HCT116 (cell line): Measurements from ENCODE around the gene ADD1. TPM values are rescaled to one million over a fixed set of nuclear protein-coding genes. Genes with fewer than 3 reads are reported as not detected.

Experiments used
- ATAC-seq: fragments of 200-7000 bp; cut with Tn5 transposase; 2 replicates; pipeline ENCODE4 v1.9.1; 2020; ENCODE audit warnings: mild to moderate bottlenecking, moderate library complexity
- BruUV-seq: library from RNA; stranded (reverse); fragments of 400-500 nt; replicated peaks from 2 replicates; lab custom pipeline; 2021; lab: Mats Ljungman, UMichigan
- CTCF ChIA-PET: fragments of 300-600 bp; sonication (Branson Sonifier 250); formaldehyde crosslinking; loops from one replicate; lab custom pipeline; 2021; ENCODE audit warnings: antibody characterized with exemption; lab: Charles Lee
- POLR2A ChIA-PET: fragments of 300-600, 350-600 bp; sonication (Branson Sonifier 250); formaldehyde crosslinking; loops from one replicate; lab custom pipeline; 2021; ENCODE audit warnings: antibody characterized with exemption; lab: Charles Lee
- RAD21 ChIA-PET, 2 experiments: fragments of 300-600 bp; sonication (Branson Sonifier 250); formaldehyde crosslinking; loops; one replicate each; lab custom pipeline; 2023; ENCODE audit warnings: low total read pairs in 2 of 2; ENCODE audit not compliant: uncharacterized antibody in 2 of 2, unreplicated experiment in 2 of 2, low non-redundant PET in 1 of 2; lab: Charles Lee
- DNase-seq: peaks from one replicate; pipeline ENCODE4 v3.0.0-alpha.2; 2010; ENCODE audit warnings: low read depth, low spot score
- H2AFZ ChIP-seq: fragments of 200-600 bp; shearing (Covaris generic), sonication (generic); 2 replicates; pipeline ENCODE4 v1.6.1; 2017; ENCODE audit warnings: low read depth, mixed run types, mixed read lengths, antibody characterized with exemption, low read length; ENCODE audit not compliant: poor library complexity, severe bottlenecking
- H3K27ac ChIP-seq: 2 replicates; pipeline ENCODE4 v1.5.1; 2012; ENCODE audit warnings: low read depth, low read length
- H3K27me3 ChIP-seq: fragments of 200-600 bp; sonication (generic); 2 replicates; pipeline ENCODE4 v1.6.1; 2016; ENCODE audit warnings: mixed run types, low read length, mixed read lengths; ENCODE audit not compliant: insufficient read depth
- H3K36me3 ChIP-seq, 2 experiments: fragments of 200-500 bp in 1 of 2; fragments of 200-600 bp in 1 of 2; sonication (Bioruptor generic) in 1 of 2; sonication (generic) in 1 of 2; 2 replicates each; pipeline versions ENCODE4 v1.5.1 to v1.6.1; 2014 to 2016; ENCODE audit warnings: low read length in 2 of 2, inconsistent platforms in 1 of 2, mixed read lengths in 1 of 2, mixed run types in 1 of 2; ENCODE audit not compliant: insufficient read depth in 2 of 2, control insufficient read depth in 1 of 2
- H3K4me1 ChIP-seq, 2 experiments: fragments of 200-600 bp in 1 of 2; sonication (generic) in 1 of 2; 2 replicates each; pipeline versions ENCODE4 v1.5.1 to v1.6.1; 2012 to 2017; ENCODE audit warnings: low read length in 2 of 2, inconsistent platforms in 1 of 2, mild to moderate bottlenecking in 1 of 2, mixed read lengths in 1 of 2, mixed run types in 1 of 2, moderate library complexity in 1 of 2; ENCODE audit not compliant: insufficient read depth in 2 of 2, control insufficient read depth in 1 of 2
- H3K4me2 ChIP-seq: fragments of 200-600 bp; sonication (generic); 2 replicates; pipeline ENCODE4 v1.6.1; 2017; ENCODE audit warnings: mixed run types, low read length, mixed read lengths
- H3K4me3 ChIP-seq, 2 experiments: fragments of 200-600 bp in 1 of 2; sonication (generic) in 1 of 2; replicated peaks in 1 of 2; 2 replicates each; pipeline ENCODE4 v1.5.1; 2011 to 2016; ENCODE audit warnings: low read length in 2 of 2, control low read depth in 1 of 2, low read depth in 1 of 2, mild to moderate bottlenecking in 1 of 2, mixed read lengths in 1 of 2, mixed run types in 1 of 2
- H3K79me2 ChIP-seq: fragments of 200-600 bp; sonication (generic); 2 replicates; pipeline ENCODE4 v1.6.1; 2017; ENCODE audit warnings: mild to moderate bottlenecking, mixed run types, low read length, moderate library complexity, mixed read lengths; ENCODE audit not compliant: insufficient read depth
- H3K9ac ChIP-seq: fragments of 200-600 bp; sonication (generic); 2 replicates; pipeline ENCODE4 v1.6.1; 2016; ENCODE audit warnings: low read length, mixed read lengths
- H3K9me2 ChIP-seq: fragments of 200-600 bp; sonication (generic), shearing (Covaris generic); 2 replicates; pipeline ENCODE4 v1.6.1; 2017; ENCODE audit warnings: mixed run types, mild to moderate bottlenecking, moderate library complexity; ENCODE audit not compliant: insufficient read depth
- H3K9me3 ChIP-seq, 2 experiments: fragments of 200-500 bp in 1 of 2; fragments of 200-600 bp in 1 of 2; sonication (Bioruptor generic) in 1 of 2; sonication (generic) in 1 of 2; 2 replicates each; pipeline ENCODE4 v1.6.1; 2014 to 2017; ENCODE audit warnings: low read length in 2 of 2, mixed read lengths in 2 of 2, inconsistent platforms in 1 of 2, low read depth in 1 of 2, mild to moderate bottlenecking in 1 of 2, mixed run types in 1 of 2, moderate library complexity in 1 of 2; ENCODE audit not compliant: control insufficient read depth in 1 of 2, insufficient read depth in 1 of 2
- H4K20me1 ChIP-seq: fragments of 200-600 bp; sonication (generic), shearing (Covaris generic); 2 replicates; pipeline ENCODE4 v1.6.1; 2017; ENCODE audit warnings: mixed run types, mild to moderate bottlenecking, moderate library complexity; ENCODE audit not compliant: insufficient read depth
- ATF3 ChIP-seq: IDR thresholded peaks from 2 replicates; pipeline ENCODE4 v1.6.1; 2012
- CBX3 ChIP-seq: IDR thresholded peaks from 2 replicates; pipeline ENCODE4 v1.6.1; 2012; ENCODE audit warnings: low read depth
- EGR1 ChIP-seq: IDR thresholded peaks from 2 replicates; pipeline ENCODE4 v1.6.1; 2012; ENCODE audit warnings: low read depth
- EZH2 ChIP-seq: fragments of 200-600 bp; sonication (generic); IDR thresholded peaks from 2 replicates; pipeline ENCODE4 v1.6.1; 2017; ENCODE audit warnings: antibody characterized with exemption, mixed run types
- EZH2phosphoT487 ChIP-seq: fragments of 200-600 bp; IDR thresholded peaks from 2 replicates; pipeline ENCODE4 v1.6.1; 2018; ENCODE audit warnings: antibody characterized with exemption, borderline replicate concordance
- JUND ChIP-seq: IDR thresholded peaks from 2 replicates; pipeline ENCODE4 v1.6.1; 2012
- MAX ChIP-seq: IDR thresholded peaks from 2 replicates; pipeline ENCODE4 v1.6.1; 2012
- POLR2AphosphoS5 ChIP-seq: IDR thresholded peaks from 2 replicates; pipeline ENCODE4 v1.6.1; 2011; ENCODE audit warnings: mild to moderate bottlenecking, low read depth, low read length, moderate library complexity
- RAD21 ChIP-seq: IDR thresholded peaks from 2 replicates; pipeline ENCODE4 v1.6.1; 2012; ENCODE audit warnings: low read depth, mild to moderate bottlenecking
- REST ChIP-seq: IDR thresholded peaks from 2 replicates; pipeline ENCODE4 v1.6.1; 2012; ENCODE audit warnings: low read depth
- SIN3A ChIP-seq: IDR thresholded peaks from 2 replicates; pipeline ENCODE4 v1.6.1; 2012; ENCODE audit warnings: low read depth
- SP1 ChIP-seq: IDR thresholded peaks from 2 replicates; pipeline ENCODE4 v1.6.1; 2012; ENCODE audit warnings: low read depth
- ZBTB33 ChIP-seq: IDR thresholded peaks from 2 replicates; pipeline ENCODE4 v1.6.1; 2011; ENCODE audit warnings: mild to moderate bottlenecking, low read length, moderate library complexity; ENCODE audit not compliant: insufficient replicate concordance; ENCODE audit errors: extremely low read depth
- ZNF274 ChIP-seq: fragments of 200-500 bp; sonication (Bioruptor generic); IDR thresholded peaks from 2 replicates; pipeline ENCODE4 v1.6.1; 2014; ENCODE audit warnings: mild to moderate bottlenecking, low read depth, low read length, inconsistent platforms
- intact Hi-C: fragments of 100-400 bp; cut with micrococcal nuclease; formaldehyde crosslinking; loops from 2 replicates; pipeline ENCODE4 v1.10.0; 2022
- total RNA-seq: library from RNA; stranded (reverse); gene quantifications from one replicate; pipeline ENCODE4 v1.2.1, GENCODE V29; 2021; ENCODE audit not compliant: unreplicated experiment

Gene ADD1
- total RNA-seq, 1 experiment from 2014 or later = 139 TPM

- Histone ChIP-seq H4K20me1 (no peaks in the 10 kb centered on the region), H3K36me3 (no peaks in the 10 kb centered on the region), H3K9ac (no peak overlapping the region), H3K4me1 (peaks cover 24 to 48% of the 10 kb centered on the region in 2 experiments; a peak in 3 of 4 replicates), H3K79me2 (peaks cover 37% of the 10 kb centered on the region), H3K27me3 (no peaks in the 10 kb centered on the region), H3K4me2 (no peak overlapping the region), H2AFZ (no peak overlapping the region), H3K4me3 (no peak overlapping the region), H3K27ac (no peak overlapping the region), H3K9me2 (no peaks in the 10 kb centered on the region), H3K9me3 (no peaks in the 10 kb centered on the region)
- RAD21 ChIA-PET = no interaction called here
- CTCF ChIA-PET = no interaction called here
- no peak for ATAC-seq
- no TSS peak for BruUV-seq
- no peak for DNase-seq
- intact Hi-C loops = no loop called here
- POLR2A ChIA-PET = no interaction called here
- TF ChIP-seq EGR1 (no peak), POLR2AphosphoS5 (no peak), EZH2phosphoT487 (no peak), ATF3 (no peak), JUND (no peak), SIN3A (no peak), ZBTB33 (no peak), REST (no peak), RAD21 (no peak), CBX3 (no peak), SP1 (no peak), EZH2 (no peak), MAX (no peak), ZNF274 (no peak)
Observed at GRCh38 chr4:2814627-2815270, 28.9 kb upstream of the ADD1 start.
